Heart left ventricle (tissue), 16 donors: Measurements from ENCODE around the gene VRK2. TPM values are rescaled to one million over a fixed set of nuclear protein-coding genes. Genes with fewer than 3 reads are reported as not detected.

Experiments
- ATAC-seq, 4 donors: fragments of 200-7000 bp; cut with Tn5 transposase; one replicate each; pipeline ENCODE4 v1.9.1; 2020 to 2022; ENCODE audit warnings: moderate library complexity in 4 of 4, mild to moderate bottlenecking in 3 of 4, moderate number of reproducible peaks in 1 of 4
- DNase-seq, 5 donors: peaks; one replicate each; pipeline ENCODE4 v3.0.0-alpha.2; 2020
- H3K27ac ChIP-seq, 12 donors: fragments of 200-600 bp; sonication (generic) in 4 of 12; one replicate each; pipeline versions ENCODE4 v1.5.0 to v1.8.0; 2016 to 2022; ENCODE audit warnings: mild to moderate bottlenecking in 2 of 12
- H3K27me3 ChIP-seq, 9 donors: fragments of 200-600 bp; sonication (generic) in 2 of 9; one replicate each; pipeline versions ENCODE4 v1.5.1 to v1.8.0; 2016 to 2022; ENCODE audit warnings: mild to moderate bottlenecking in 3 of 9
- H3K36me3 ChIP-seq, 9 donors: fragments of 200-600 bp; sonication (generic) in 2 of 9; one replicate each; pipeline versions ENCODE4 v1.5.0 to v1.8.0; 2018 to 2022; ENCODE audit warnings: mild to moderate bottlenecking in 2 of 9
- H3K4me1 ChIP-seq, 12 donors: fragments of 200-600 bp; sonication (generic) in 4 of 12; one replicate each; pipeline versions ENCODE4 v1.5.0 to v1.8.0; 2016 to 2022; ENCODE audit warnings: mild to moderate bottlenecking in 3 of 12
- H3K4me3 ChIP-seq, 12 donors: fragments of 200-600 bp; sonication (generic) in 4 of 12; one replicate each; pipeline versions ENCODE4 v1.5.0 to v1.8.0; 2017 to 2022; ENCODE audit warnings: mild to moderate bottlenecking in 9 of 12, moderate library complexity in 4 of 12
- H3K9me3 ChIP-seq, 12 donors: fragments of 200-600 bp; sonication (generic) in 4 of 12; one replicate each; pipeline versions ENCODE4 v1.5.0 to v1.8.0; 2016 to 2022; ENCODE audit warnings: mild to moderate bottlenecking in 1 of 12
- POLR2A ChIP-seq, 2 donors: fragments of 450-650 bp; IDR thresholded peaks; one replicate each; pipeline ENCODE4 v1.6.1; 2017; ENCODE audit warnings: antibody characterized with exemption in 2 of 2, mild to moderate bottlenecking in 2 of 2, moderate library complexity in 2 of 2
- WGBS, 4 donors: extraction: QIAGEN DNeasy Blood & Tissue Kit in 2 of 4; methylation state at CpG; one replicate each; pipeline versions ENCODE4 v1.1.5 to v1.1.7; 2013 to 2018; 5-methylcytosine and 5-hydroxymethylcytosine counted together
- intact Hi-C, 10 donors: fragments of 100-400 bp; cut with DNase I; formaldehyde crosslinking; loops; one replicate each; pipeline versions ENCODE4 v1.11.1 to v1.14.2; 2022
- polyA plus RNA-seq, 2 donors: library from polyadenylated mRNA; stranded (reverse); fragments of 200-250 nt; gene quantifications; one replicate each; pipeline ENCODE4 v1.2.3, GENCODE V29; 2013
- total RNA-seq, 9 donors: library from RNA; depleted of rRNA in 2 of 9; stranded (reverse); fragments of >200 nt in 2 of 9; fragmentation: NEBNext Ultra II Directional in 3 of 9; extraction: Animal tissue kit (Norgen Biotek cat#: 25700) in 3 of 9; gene quantifications; one replicate each; pipeline versions ENCODE4 v1.1.0 to v1.2.4, GENCODE V29; 2016 to 2023
- TF ChIP-seq, protein P1 (sequence below), 12 donors: fragments of 200-600 bp; sonication (generic) in 4 of 12; IDR thresholded peaks; one replicate each; pipeline versions ENCODE4 v1.5.0 to v1.8.0; 2018 to 2022; ENCODE audit warnings: antibody characterized with exemption in 12 of 12, mild to moderate bottlenecking in 5 of 12
- donor health status: ischemic (EF 13 %, LVEDD 7.1; RV severe dilation, severe dysfunction).
- donor health status: healthy with polysubstance abuse.
- donor health status: DM: no; HTN: yes; CAD: no.
- donor health status: DM: no; HTN: no; CAD: no.
- donor health status: ischemic (EF 25% LVEDD 6.9; RV normal size, moderate dysfunction).
- donor health status: ischemic (EF 25% LVEDD 5.7; RV mildly dilated, moderate dysfunction).
- donor health status: healthy.
- donor health status: DM: yes; HTN: yes; CAD: no.
- donor health status: ischemic (EF 35%, LVEDD 5.7; RV mildly dilated, moderate dysfunction).
- donor health status: nonischemic (EF 11% LVEDD 7.7; RV severe dilation, severe dysfunction).
- donor health status: DM: yes; HTN: yes; CAD: no.
- donor health status: PGD.
- donor health status: ischemic (EF 29% LVEDD 5.4; RV normal size, mild dysfunction).
- donor health status: nonischemic (EF 23%, LVEDD 6.1; RV moderate dilation, normal function).

VRK2 gene
- total and polyA plus RNA-seq, 11 donors = 8.0 to 35.0 (median 26.8) TPM

- ATAC-seq = no peak
- Histone ChIP-seq H3K36me3 (no peaks in the 10 kb centered on the region), H3K9me3 (no peaks in the 10 kb centered on the region), H3K27ac (no peak overlapping the region), H3K4me3 (no peak overlapping the region), H3K27me3 (no peaks in the 10 kb centered on the region), H3K4me1 (no peaks in the 10 kb centered on the region)
- TF ChIP-seq, protein P1, sequence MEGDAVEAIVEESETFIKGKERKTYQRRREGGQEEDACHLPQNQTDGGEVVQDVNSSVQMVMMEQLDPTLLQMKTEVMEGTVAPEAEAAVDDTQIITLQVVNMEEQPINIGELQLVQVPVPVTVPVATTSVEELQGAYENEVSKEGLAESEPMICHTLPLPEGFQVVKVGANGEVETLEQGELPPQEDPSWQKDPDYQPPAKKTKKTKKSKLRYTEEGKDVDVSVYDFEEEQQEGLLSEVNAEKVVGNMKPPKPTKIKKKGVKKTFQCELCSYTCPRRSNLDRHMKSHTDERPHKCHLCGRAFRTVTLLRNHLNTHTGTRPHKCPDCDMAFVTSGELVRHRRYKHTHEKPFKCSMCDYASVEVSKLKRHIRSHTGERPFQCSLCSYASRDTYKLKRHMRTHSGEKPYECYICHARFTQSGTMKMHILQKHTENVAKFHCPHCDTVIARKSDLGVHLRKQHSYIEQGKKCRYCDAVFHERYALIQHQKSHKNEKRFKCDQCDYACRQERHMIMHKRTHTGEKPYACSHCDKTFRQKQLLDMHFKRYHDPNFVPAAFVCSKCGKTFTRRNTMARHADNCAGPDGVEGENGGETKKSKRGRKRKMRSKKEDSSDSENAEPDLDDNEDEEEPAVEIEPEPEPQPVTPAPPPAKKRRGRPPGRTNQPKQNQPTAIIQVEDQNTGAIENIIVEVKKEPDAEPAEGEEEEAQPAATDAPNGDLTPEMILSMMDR (IDR thresholded peaks at IDR 0.05) = no peak
- no peak for TF ChIP-seq POLR2A (IDR thresholded peaks at IDR 0.05)
- intact Hi-C loops = no loop called here
- DNase-seq = no peak
- WGBS, 4 donors = 71 to 100% (median 83%) methylated on average over 1 of the region's 1 CpG
These were observed 15.8 kb upstream of the VRK2 start for GRCh38 chr2:58030771-58031170.

- ATAC-seq = peak in 2 of 4 donors; percentile 30 to 68
- WGBS, 4 donors = 71 to 76% (median 76%) methylated on average over 3 of the region's 3 CpGs
- intact Hi-C loops = no loop called here
These were observed 14.4 kb upstream of the VRK2 start for GRCh38 chr2:58032016-58032763.

GRCh38 chr2:58032764-58033080, 13.9 kb upstream of the VRK2 start:
- H3K9me3 ChIP-seq = no peaks in the 10 kb centered on the region
- intact Hi-C loops = no loop called here
- H3K27ac ChIP-seq = no peak overlapping the region
- TF ChIP-seq POLR2A (IDR thresholded peaks at IDR 0.05) = no peak
- TF ChIP-seq, protein P1 (IDR thresholded peaks at IDR 0.05) = no peak
- H3K4me3 ChIP-seq = no peak overlapping the region
- no peaks in the 10 kb centered on the region for H3K27me3 ChIP-seq
- DNase-seq = no peak
- WGBS, 4 donors = 44 to 67% (median 59%) methylated on average over 1 of the region's 1 CpG
- no peaks in the 10 kb centered on the region for H3K36me3 ChIP-seq
- ATAC-seq = no peak
- H3K4me1 ChIP-seq = no peaks in the 10 kb centered on the region

More at GRCh38 chr2:58032016-58032763, 14.4 kb upstream of the VRK2 start:
- Histone ChIP-seq H3K27me3 (no peaks in the 10 kb centered on the region), H3K27ac (no peak overlapping the region), H3K4me3 (no peak overlapping the region), H3K4me1 (no peaks in the 10 kb centered on the region), H3K9me3 (no peaks in the 10 kb centered on the region), H3K36me3 (no peaks in the 10 kb centered on the region)
- no peak for DNase-seq
- no peak for TF ChIP-seq POLR2A (IDR thresholded peaks at IDR 0.05)
- TF ChIP-seq, protein P1 (IDR thresholded peaks at IDR 0.05) = no peak

DNA sequence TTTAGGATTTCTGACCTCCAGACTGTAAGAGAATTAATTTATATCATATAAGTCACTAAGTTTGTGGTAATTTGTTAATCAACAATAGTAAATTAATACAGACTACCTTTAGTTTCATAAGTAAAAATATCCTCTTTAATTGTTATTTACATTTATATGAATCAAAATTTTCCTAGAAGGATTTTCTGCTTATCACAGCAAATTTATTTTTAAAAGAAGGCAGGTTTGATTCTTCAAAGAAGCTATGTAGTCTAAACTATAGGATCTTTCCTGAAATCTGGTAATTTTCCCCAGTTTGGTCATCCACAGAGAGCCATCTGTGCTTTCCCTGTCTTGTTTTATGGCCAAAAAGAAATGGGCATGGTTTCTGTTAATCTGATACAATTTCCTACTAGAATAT, 13.1 kb upstream of the VRK2 start:
- ATAC-seq (no peak), DNase-seq (no peak)
- peaks cover 0 to 1% (median 0%) of the 10 kb centered on the region in 12 donors for H3K4me1 ChIP-seq
- no peaks in the 10 kb centered on the region for H3K9me3 ChIP-seq
- H3K36me3 ChIP-seq = no peaks in the 10 kb centered on the region
- H3K4me3 ChIP-seq = no peak overlapping the region
- H3K27me3 ChIP-seq = no peaks in the 10 kb centered on the region
- TF ChIP-seq, protein P1 (IDR thresholded peaks at IDR 0.05) = no peak
- no peak for TF ChIP-seq POLR2A (IDR thresholded peaks at IDR 0.05)
- H3K27ac ChIP-seq = no peak overlapping the region
- intact Hi-C loops = no loop called here
